CD1c-positive myeloid dendritic cell (primary cell): ENCODE results near the gene TTYH2.
"Not testable (repeated sequence)": the region's sequence is repeated elsewhere in the genome, so short reads cannot be mapped to it uniquely, and the experiment has no call there.

Source experiments
- DNase-seq: peaks from one replicate; pipeline ENCODE4 v3.0.0-alpha.2; 2016; ENCODE audit errors: extremely low spot score

The TTYH2 gene

DNA sequence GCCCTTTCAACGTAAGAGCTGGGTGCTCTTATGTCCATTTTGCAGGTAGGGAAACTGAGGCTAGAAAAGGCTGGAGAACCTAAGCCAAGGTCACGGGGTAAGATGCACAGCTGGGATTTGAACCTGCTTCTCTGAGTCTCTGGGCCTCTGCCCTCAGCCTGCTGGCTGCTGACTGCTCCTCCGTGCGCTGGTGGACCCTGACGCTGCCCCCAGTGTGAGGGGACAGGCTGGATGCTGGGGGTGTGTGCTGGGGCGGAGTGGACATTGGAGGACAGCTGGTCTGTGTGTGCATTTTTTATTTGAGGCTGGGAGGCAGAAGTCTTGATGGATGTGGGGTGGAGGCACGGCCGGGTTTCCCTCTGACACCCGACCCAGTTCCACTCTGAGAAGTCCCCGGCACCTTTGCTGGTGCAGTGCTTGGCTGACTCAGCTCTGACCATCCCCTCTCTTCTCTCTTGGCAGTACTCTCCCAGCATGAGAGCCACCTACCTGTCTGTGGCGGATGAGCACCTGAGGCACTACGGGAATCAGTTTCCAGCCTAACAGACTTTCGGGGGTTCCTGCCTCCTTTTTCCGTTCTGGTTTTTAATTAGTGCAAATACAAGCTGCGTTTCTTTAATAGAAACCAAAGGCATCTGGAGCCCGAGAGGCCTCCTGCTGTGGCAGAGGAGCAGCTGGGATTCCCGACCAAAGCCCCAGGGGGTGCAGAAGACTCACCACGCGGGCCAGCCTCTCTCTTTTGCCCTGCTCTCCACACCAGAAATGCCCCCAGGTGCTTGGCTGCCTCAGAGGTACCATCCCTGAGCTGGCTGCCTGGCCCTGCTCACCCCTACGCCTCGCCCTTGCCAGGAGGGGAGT is 46.5 kb downstream of the TTYH2 start:
- DNase-seq = no peak

DNA sequence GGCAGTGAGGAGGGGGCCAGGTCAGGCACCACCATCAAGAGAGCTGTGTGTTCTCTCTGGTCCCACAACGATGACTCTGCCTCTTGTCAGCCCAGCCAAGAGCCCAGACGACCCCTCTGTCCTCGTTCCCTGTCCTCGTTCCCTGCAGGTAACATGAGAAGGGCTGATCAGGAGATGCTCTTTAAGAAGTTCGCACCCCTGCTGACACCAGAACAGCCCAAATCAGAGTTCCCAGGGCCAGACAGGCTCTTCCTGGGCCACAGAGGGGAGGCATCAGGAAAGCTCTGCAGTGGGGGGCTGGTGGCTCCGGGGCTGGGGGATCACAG is 47.1 kb downstream of the TTYH2 start:
- no peak for DNase-seq

DNA sequence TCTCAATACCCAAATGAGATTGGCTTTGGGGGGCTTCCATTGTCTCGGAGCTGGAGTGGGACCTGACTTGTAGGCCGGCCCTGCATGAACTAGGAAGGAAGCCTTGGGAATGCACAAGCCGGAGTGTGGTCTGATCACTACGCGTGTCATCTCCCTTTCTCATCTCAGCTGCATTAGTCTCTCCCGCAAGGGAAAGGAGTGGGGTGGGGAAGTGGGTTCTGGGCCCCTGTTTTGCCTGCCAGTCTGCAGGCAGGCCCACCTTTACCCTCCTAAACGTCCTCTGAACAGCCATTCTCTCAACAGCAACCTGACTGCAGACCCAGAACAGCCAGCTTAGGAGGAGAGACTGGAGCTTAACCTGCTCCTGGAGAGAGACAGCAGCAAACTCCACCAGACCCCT is 49.2 kb downstream of the TTYH2 start:
- DNase-seq = no peak

DNA sequence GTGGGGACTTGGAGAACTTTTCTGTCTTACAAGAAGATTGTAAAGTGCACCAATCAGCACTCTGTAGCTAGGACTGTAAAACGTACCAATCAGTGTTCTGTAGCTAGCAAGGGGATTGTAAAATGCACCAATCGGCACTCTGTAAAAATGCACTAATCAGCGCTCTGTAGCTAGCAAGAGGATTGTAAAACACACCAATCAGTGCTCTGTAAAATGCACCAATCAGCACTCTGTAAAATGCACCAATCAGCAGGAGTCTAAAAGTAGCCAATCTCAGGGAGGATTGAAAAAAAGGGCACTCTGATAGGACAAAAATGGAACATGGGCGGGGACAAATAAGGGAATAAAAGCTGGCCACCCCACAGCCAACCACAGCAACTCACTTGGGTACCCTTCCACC is 53.7 kb downstream of the TTYH2 start:
- not testable (repeated sequence) for DNase-seq

DNA sequence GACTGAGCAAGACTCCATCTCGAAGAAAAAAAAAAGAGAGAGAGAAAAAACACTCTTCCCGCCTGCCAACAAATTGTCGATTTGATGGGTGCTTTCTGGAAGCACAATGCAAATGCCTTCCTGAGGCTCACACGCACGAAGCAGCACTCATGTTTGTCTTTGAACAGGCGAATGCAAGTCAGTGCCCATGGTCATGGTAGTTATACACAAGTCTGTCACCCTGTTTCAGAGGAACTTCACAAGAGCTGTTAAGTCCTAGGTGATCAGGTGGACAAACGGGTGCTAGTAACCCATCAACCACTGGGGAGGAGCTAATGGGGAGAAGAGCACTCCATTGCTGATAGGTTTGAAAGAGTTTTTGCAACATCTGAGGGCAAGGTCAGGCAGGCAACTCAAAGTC is 54.2 kb downstream of the TTYH2 start:
- no peak for DNase-seq

DNA sequence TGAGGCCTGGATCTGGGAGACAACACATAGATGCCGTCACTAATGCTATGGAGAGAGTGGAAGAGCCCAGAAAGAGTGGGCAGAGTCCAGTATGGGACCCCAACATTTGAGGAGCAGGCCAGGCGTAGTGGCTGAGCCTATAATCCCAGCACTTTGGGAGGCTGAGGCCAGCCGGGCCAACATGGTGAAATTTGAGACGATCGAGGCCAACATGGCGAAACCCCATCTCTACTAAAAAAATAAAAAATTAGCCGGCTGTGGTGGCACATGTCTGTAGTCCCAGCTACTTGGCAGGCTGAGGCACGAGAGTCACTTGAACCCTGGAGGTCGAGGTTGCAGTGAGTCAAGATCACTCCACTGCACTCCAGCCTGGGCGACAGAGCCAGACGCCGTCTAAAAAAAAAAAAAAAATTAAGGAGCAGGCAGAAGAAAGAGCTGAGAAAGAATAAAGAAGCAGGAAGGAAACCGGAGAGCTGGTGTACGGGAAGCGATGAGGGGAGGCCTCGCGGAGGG is 54.7 kb downstream of the TTYH2 start:
- no peak for DNase-seq

DNA sequence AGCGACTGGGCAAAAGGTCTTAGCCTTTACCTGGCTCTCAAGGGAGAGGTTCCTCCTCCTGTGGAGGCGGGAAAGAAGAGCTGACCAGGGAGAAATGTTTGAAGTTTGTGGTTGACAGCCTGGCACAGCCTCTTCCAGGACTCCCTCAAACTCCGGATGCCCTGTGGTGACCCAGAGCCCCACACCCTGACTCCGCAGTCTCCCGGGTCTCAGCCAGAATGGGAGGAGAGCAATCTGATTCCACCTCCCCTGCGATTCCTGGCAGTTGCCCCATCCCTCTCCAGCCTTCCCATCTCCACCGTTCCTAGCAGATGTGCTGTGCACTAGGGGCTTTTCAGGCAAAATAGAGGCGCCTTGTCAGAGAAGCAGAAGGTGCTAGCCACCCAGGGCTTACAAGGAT is 55.2 kb downstream of the TTYH2 start:
- DNase-seq = no peak

DNA sequence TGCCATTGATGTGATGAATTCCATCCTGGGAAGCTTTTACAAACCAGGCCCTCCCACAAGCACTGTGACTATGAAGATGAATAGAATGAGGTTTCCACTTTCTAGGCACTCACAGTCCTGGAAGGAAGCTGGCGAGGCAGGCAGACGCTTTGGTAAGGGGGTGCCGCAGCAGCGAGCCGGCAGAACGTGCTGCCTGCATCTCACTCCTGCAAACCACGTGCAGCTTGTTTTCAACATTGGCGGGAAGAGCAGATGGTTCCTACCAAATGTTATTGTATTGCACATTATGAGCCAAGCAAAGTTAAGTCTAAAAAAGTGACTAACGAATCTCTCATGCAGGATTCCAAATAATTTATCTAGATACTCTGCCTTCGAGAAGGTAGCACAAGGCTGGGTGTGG is 57.0 kb downstream of the TTYH2 start:
- no peak for DNase-seq

DNA sequence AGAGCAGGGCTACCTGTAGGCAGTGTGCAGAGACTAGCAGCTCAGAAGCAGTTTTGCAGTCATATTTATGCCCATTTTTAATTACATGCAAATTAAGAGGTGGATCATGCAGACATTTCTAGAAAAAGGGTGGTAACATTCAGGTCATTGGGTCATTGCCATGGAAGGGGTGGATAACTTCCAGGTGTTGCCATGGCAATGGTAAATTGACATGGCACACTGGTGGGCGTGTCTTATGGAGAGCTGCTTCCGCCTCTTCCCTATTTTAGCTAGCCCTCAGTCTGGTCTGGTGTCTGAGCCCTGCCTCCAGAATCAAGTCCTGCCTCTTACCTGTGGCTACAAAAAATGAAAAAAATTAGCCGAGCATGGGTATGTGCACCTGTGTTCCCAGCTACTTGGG is 57.9 kb downstream of the TTYH2 start:
- DNase-seq = peak; percentile 67

DNA sequence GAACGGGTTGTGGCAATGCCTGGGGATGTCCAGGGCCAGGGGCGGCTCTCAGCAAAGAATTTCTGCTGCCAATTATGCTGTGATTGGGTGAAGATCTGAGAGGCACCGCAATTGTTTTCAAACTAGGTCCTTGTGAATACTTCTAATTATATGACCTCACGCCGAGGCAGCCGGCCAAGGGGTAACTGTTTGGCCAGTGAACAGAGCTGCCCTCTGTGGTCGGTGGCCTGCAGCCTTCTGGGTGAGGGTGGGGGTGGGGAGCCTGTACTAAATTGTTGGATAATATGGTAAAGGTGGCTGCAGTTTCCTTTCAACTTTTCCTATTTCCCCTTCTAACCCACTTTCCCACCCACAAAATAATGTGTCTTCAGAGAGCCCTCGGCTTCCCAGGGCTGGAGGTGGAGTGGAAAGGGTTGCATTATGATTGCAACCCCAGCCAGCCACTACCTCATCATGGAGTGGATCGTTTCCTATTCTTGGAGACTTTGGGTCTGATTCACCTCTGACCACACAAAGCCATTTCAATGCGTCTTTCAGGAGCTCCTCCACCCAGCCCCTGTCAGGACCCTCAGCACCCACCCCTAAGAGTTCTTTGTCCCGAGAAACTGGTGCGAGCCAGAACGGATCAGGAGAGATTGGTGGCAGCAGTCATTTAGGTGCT is 58.7 kb downstream of the TTYH2 start:
- peak; percentile 41 for DNase-seq

DNA sequence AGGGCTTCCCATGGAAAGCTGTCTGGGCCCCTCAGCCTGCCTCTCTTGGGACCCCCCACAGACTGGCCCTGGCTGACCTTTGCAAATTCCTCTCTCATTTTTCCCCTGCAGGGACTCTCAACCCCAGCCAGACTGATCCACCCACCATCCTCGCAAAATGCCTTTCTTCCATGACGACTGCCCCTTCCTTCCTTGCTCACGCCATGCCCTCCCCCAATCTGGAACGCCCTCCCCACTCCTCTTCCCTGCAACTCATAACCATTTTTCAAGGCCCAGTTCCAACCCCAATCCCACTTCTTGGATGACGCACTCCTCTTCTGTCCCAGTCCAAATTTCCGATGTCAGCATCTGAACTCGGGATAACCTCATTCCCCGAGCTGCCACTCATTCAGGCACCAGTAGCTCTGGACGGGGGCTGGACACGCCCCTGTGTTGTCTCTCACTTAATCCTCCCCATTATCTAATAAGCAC is 59.4 kb downstream of the TTYH2 start:
- no peak for DNase-seq

DNA sequence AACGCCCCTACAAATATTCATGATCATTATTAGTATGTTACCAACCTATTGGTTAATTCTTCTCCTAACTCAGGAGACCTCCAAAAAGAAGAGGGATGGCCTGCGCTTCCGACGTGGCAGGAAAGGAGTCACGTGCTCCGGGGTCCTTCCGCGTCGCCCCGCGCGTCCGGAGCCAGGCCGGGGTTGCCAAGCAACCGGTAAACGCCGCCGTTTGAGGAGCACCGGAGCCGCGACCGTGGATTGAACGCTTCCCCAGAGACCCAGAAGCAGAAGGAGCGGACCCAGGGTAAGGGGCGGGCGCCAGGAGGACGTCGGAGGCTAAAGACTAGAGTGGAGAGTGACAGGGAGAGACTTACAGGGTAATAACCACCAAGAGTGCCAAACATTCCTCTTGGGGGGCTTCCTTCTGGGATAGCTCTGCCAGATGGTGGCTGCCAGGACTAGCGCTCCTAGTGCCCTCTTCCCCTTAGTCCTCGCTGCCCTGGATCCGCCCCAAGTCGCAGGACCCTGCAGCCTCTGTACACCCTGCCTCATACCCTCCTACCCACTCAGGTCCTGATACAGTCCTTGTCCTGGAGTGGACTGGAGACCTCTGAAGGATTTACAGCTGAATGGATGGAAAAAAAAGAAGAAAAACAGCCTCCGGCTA is 60.8 kb downstream of the TTYH2 start, which contains the start of gene DNAI2:
Gene DNAI2 (plus strand): TSS at position 175 of the 649 bp plus-strand sequence. CDS start 7,584 bp downstream, outside the sequence.
- DNase-seq = peak; percentile 57

DNA sequence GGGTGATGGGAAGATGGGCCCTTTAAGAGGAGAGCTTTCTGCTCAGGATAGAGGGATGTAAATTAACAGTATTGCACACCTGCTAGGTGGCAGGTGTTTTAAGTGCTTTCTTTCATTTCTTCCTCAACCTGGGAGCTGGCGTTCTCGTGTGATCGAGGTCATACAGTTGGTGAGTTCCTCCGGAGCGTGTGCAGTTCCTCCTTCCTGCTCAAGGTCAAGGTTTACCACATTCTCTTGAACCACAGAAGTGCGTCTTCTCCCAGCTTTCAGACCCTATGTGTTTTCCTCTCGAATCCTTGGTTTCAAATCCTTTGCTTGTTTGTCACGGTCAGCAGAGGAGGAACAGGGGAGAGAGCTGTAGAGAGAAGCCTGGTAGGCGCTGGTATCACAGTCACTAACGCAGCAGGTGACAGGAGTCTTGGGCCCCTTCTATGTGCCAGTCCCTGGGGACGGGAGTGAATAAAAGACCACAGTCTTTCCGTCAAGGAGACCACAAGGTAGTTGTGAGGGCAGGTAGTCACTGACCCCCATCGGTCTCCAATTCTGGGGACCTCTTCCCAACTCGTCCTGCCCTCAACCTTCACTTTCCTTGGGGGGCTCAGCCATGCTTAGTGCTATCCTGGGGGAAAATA is 61.5 kb downstream of the TTYH2 start:
- DNase-seq = peak; percentile 69

DNA sequence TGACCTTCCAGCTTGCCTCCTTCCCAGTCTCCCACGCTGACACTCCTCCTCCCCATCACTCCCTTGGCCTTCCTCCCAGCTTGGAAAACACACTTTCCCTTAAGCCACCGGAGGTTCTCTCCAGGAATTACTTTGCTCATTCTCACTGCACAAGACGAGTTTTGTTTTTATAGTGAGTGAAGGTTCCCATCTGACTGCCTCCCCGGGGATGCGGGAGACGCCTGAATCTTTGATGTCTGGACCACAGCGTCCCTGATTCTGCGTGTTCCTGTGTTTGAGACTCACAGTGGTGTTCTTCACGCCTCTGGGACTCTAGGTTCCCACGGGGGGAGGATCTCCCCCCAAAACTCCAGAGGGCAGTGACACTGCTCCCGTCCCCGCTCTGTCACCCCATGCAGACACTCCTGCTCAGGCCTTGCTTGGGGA is 62.7 kb downstream of the TTYH2 start:
- DNase-seq = no peak

DNA sequence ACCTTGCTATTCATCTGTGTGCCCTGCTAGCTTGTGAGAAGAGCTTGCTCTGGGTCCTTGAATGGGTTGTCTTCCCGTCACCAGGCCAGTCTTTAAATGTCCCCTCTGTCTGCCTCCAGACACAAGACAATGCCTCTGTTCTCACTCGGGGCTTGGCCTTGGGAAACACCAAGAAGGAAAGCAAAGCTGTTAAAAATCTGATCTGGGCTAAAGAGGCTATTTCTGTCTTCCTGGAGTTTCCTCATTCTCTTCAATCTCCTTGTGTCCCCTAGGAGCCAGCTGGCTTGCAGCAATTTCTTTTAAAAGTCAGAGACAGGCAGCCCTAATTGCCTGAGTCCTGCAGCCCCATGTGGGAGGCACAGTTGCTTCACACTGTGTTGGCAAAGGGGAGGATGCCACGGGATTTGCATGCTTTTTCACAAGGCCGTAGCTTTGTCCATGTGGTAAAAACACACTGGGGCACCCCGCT is 63.2 kb downstream of the TTYH2 start:
- DNase-seq = peak; percentile 57

DNA sequence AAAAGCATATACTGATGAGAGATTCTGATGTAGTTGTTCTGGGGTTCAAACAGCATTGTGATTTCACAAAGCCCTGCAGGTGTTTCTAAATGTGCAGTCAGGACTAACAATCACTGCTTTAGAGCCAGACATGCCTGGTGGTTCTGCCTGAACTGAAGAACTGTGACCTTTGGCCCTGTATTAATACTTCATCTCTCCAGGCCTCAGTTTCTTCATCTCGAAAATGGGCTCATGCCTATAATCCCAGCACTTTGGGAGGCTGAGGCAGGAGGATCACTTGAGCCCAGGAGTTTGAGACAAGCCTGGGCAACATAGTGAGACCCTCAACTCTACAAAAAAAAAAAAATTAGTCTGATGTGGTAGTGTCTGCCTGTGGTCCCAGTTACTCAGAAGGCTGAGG is 64.6 kb downstream of the TTYH2 start:
- no peak for DNase-seq

DNA sequence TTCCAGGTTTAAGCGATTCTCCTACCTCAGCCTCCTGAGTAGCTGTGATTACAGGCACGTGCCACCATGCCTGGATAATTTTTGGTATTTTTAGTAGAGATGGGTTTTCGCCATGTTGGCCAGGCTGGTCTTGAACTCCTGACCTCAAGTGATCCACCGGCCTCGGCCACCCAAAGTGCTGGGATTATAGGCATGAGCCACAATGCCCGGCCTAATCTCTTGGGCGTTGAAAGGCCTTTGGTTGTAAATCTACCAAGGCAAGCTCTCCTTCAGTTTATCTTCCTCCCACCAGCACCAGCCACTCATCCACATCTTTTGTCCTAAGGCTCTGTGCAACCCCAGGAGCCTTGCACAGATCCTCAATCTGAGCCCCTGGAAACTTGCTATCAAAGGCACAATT is 66.2 kb downstream of the TTYH2 start:
- DNase-seq = not testable (repeated sequence)

DNA sequence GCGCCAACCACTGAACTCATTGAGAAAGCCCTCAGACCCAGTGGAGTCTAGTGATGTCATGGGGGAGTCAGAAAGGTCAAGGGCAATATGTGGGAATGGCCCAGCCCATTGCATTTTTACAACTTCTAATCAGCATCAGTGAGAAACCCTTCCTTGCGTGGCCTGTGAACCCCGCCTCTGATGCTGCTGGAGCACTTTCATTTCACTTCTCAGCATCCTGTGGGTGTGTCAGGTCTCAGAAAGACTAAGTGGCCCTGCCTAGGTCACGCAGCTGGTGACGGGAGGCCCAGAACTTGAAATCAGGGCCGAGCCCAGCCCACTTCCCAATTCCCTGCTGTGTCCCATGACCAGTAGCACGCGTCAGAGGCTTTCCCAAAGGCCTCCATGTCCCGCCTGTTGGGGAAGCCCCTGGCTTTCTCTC is 66.7 kb downstream of the TTYH2 start:
- peak; percentile 91 for DNase-seq

DNA sequence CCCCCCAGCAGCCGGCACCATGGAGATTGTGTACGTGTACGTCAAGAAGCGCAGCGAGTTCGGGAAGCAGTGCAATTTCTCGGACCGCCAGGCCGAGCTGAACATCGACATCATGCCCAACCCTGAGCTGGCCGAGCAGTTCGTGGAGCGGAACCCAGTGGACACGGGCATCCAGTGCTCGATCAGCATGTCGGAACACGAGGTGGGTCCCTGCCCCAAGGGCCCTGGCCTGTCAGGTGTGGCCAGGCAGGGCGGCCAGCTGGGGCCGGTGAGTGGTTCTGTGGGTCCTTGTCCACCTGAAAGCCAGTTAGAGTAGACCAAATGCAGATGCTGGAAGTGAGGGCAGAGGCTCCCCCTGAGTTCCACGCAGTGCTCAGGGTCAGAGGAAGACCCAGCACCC is 68.4 kb downstream of the TTYH2 start:
- no peak for DNase-seq

DNA sequence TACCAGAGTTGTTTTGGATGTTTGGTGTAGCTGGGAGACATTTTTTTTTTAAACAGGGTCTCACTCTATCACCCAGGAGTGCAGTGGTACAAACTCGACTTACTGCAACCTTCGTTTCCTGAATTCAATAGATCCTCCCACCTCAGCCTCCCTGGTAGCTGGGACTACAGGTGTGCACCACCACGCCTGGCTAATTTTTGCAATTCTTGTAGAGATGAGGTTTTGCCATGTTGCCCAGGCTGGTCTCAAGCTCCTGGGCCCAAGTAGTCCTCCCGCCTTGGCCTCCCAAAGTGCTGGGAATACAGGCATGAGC is 68.9 kb downstream of the TTYH2 start:
- DNase-seq = not testable (repeated sequence)

DNA sequence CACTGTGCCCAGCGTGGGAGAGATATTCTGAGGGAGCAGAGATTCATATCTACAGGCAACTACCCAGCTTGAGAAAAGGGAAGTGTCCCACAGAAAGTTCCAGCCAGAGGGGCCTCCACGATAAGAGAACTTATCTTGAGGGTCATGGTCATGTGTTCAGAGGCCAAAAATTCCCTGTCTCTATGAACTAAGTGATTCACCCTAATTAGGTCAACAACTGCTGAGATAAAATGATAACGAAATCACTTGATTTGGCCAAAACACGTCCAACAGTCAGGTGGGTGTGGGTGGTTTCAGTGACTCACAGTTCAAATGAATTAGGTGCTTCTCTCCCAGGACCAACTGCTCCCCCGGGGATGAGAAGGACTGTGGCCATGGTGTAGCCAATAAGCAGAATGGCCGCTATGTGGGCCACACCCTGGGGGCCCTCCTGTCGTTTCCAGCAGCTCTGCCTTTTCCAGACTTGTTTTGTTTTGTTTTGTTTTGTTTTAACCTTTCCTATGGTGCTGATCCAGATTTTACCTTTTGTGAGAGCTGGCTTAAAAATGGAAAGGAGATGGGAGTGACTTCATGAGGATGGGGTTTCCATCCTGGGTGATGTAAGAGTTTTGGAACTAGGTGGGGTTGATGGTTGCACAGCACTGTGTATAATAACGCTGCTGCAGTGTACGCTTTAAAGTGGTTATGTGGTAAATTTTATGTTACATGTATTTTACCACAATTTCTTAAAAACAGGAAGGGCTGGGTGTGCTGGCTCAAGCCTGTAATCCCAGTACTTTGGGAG is 69.4 kb downstream of the TTYH2 start:
- DNase-seq = peak; percentile 92
